ENCODE data around the gene MEAF6.
A peak's percentile ranks its signal among the peaks of the same experiment; 100 is the strongest.
"Not testable (repeated sequence)": the region's sequence is repeated elsewhere in the genome, so short reads cannot be mapped to it uniquely, and the experiment has no call there.

The MEAF6 gene

DNA sequence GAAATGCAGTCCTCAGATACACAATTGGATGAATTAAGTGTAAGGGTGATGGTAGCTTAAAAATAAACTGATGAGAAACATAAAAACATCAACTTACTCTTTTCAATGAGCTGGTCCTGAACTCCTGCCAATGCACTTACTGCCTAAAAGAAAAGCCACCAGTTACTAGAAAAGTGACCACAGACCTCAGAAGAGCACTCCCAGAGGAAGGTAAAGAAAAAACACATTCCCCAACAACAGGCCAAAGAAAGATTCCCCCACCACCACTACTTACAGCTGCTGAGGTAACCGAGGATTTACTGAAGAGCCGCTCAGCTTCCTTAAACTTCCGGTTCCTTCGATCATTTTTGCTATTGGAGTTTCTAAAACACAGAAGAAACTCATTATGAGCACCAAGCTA lies 5.4 kb downstream of the MEAF6 start:
- no peak overlapping the region for H3K4me3 ChIP-seq (ENCODE audit: severe bottlenecking)
- no peaks in the 10 kb centered on the region for H3K9me3 ChIP-seq (ENCODE audit: severe bottlenecking)
- DNase-seq (ENCODE audit: low spot score) (no peak), ATAC-seq (ENCODE audit: low read depth) (no peak)
- no peaks in the 10 kb centered on the region for H3K27me3 ChIP-seq (ENCODE audit: insufficient read depth, poor library complexity, severe bottlenecking)
- peaks cover 72% of the 10 kb centered on the region for H3K36me3 ChIP-seq (ENCODE audit: low read depth)
- TF ChIP-seq CTCF (IDR thresholded peaks at IDR 0.05; ENCODE audit: poor library complexity, severe bottlenecking) = peak; percentile 30
- no peaks in the 10 kb centered on the region for H3K4me1 ChIP-seq (ENCODE audit: insufficient read depth, poor library complexity, severe bottlenecking)
- H3K27ac ChIP-seq (ENCODE audit: poor library complexity, severe bottlenecking) = no peak overlapping the region

GRCh38 chr1:37506740-37507139 lies 7.8 kb downstream of the MEAF6 start:
- Histone ChIP-seq H3K36me3 (ENCODE audit: low read depth) (peaks cover 65% of the 10 kb centered on the region), H3K27ac (ENCODE audit: poor library complexity, severe bottlenecking) (no peak overlapping the region), H3K4me3 (ENCODE audit: severe bottlenecking) (no peak overlapping the region), H3K4me1 (ENCODE audit: insufficient read depth, poor library complexity, severe bottlenecking) (no peaks in the 10 kb centered on the region), H3K27me3 (ENCODE audit: insufficient read depth, poor library complexity, severe bottlenecking) (no peaks in the 10 kb centered on the region), H3K9me3 (ENCODE audit: severe bottlenecking) (no peaks in the 10 kb centered on the region)
- DNase-seq (ENCODE audit: low spot score) (no peak), ATAC-seq (ENCODE audit: low read depth) (no peak)
- TF ChIP-seq CTCF (IDR thresholded peaks at IDR 0.05; ENCODE audit: poor library complexity, severe bottlenecking) = no peak

GRCh38 chr1:37502791-37503190 lies 11.8 kb downstream of the MEAF6 start:
- H3K9me3 ChIP-seq (ENCODE audit: severe bottlenecking); DNase-seq (ENCODE audit: low spot score); ATAC-seq (ENCODE audit: low read depth); H3K27ac ChIP-seq (ENCODE audit: poor library complexity, severe bottlenecking); H3K4me3 ChIP-seq (ENCODE audit: severe bottlenecking); H3K27me3 ChIP-seq (ENCODE audit: insufficient read depth, poor library complexity, severe bottlenecking): not testable (repeated sequence)
- Histone ChIP-seq H3K36me3 (ENCODE audit: low read depth) (peaks cover 60% of the 10 kb centered on the region), H3K4me1 (ENCODE audit: insufficient read depth, poor library complexity, severe bottlenecking) (peaks cover 14% of the 10 kb centered on the region)

- ATAC-seq (ENCODE audit: low read depth) (no peak), DNase-seq (ENCODE audit: low spot score) (no peak)
- TF ChIP-seq CTCF (IDR thresholded peaks at IDR 0.05; ENCODE audit: poor library complexity, severe bottlenecking) = no peak
- H3K4me3 ChIP-seq (ENCODE audit: severe bottlenecking) = no peak overlapping the region
- no peaks in the 10 kb centered on the region for H3K27me3 ChIP-seq (ENCODE audit: insufficient read depth, poor library complexity, severe bottlenecking)
- H3K4me1 ChIP-seq (ENCODE audit: insufficient read depth, poor library complexity, severe bottlenecking) = peaks cover 14% of the 10 kb centered on the region
- H3K9me3 ChIP-seq (ENCODE audit: severe bottlenecking) = no peaks in the 10 kb centered on the region
- peaks cover 61% of the 10 kb centered on the region for H3K36me3 ChIP-seq (ENCODE audit: low read depth)
- H3K27ac ChIP-seq (ENCODE audit: poor library complexity, severe bottlenecking) = no peak overlapping the region
Measured at GRCh38 chr1:37502104-37502503, 12.5 kb downstream of the MEAF6 start.

- Histone ChIP-seq H3K9me3 (ENCODE audit: severe bottlenecking) (no peaks in the 10 kb centered on the region), H3K36me3 (ENCODE audit: low read depth) (peaks cover 64% of the 10 kb centered on the region), H3K4me1 (ENCODE audit: insufficient read depth, poor library complexity, severe bottlenecking) (peaks cover 15% of the 10 kb centered on the region), H3K4me3 (ENCODE audit: severe bottlenecking) (no peak overlapping the region), H3K27me3 (ENCODE audit: insufficient read depth, poor library complexity, severe bottlenecking) (no peaks in the 10 kb centered on the region), H3K27ac (ENCODE audit: poor library complexity, severe bottlenecking) (no peak overlapping the region)
- ATAC-seq (ENCODE audit: low read depth) (no peak), DNase-seq (ENCODE audit: low spot score) (no peak)
- no peak for TF ChIP-seq CTCF (IDR thresholded peaks at IDR 0.05; ENCODE audit: poor library complexity, severe bottlenecking)
Measured at GRCh38 chr1:37501661-37502060, 12.9 kb downstream of the MEAF6 start.
